GM19468 (cell line): ENCODE data around the gene CD82.
"Not testable (repeated sequence)": the region's sequence is repeated elsewhere in the genome, so short reads cannot be mapped to it uniquely, and the experiment has no call there.

Experiments
- ATAC-seq: cut with Tn5 transposase; IDR thresholded peaks from one replicate; pipeline ENCODE4 v1.9.1; 2021; ENCODE audit warnings: mild to moderate bottlenecking, moderate library complexity, moderate number of reproducible peaks; ENCODE audit not compliant: unreplicated experiment; ENCODE audit errors: extremely low read depth

CD82 gene

GRCh38 chr11:44557464-44557863 is 8.0 kb upstream of the CD82 start:
- no peak for ATAC-seq

- ATAC-seq: peak; percentile 66
Measured at GRCh38 chr11:44559207-44559939, 6.1 kb upstream of the CD82 start.

GRCh38 chr11:44559940-44560300 is 5.5 kb upstream of the CD82 start:
- not testable (repeated sequence) for ATAC-seq

DNA sequence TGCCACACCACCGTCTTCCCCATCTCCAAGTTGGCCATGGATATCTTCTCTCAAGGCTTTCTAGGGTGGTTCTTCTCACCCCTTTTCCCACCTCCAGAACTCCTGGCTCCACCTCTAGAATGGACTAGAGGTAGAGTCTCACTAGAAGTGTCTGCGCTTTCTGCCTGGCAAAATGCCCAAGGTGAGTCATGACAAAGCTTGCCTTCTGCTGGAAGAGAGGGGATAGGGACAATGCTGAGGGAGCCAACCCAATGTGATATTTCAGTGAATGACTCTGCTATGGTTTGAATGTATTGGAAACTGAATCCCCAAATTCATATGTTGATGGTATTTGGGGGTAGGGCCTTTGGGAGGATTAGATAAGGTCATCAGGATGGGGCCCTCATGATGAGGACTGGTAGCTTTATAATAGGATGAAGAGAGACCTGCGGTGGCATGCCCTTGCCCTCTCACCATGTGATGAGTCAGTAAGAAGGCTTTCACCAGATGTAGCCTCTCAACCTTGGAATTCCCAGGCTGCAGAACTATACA is 4.1 kb upstream of the CD82 start:
- no peak for ATAC-seq

- ATAC-seq: no peak
Measured at GRCh38 chr11:44561964-44562734, 3.3 kb upstream of the CD82 start.

DNA sequence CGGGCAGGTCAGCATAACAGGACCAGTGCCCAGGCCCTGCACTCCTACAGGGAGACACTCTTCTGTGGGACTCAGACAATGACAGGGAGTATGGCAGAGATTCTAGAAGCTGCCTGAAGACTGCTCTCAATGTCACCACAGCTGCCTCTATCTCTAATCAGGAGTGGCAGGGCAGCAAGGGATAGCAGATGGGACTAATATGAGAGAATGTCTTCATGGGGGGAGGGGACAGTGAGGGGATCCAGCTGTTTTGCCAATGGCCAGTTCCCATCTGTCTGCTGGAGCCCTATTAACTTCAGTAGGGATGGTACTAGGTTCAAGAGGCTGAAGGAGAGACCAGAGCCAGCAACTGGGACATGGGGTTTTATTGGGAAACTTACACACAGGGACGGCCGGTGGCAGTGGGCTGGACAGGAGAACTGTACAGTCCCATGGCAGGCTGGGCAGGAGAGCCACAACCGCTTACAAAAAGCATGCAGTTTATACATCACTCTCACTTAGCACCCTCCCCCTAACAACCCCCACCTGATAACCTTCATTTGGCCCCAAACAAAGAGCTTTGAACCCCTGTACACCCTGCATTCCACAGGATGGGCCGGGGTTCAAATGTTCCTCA is 2.5 kb upstream of the CD82 start:
- ATAC-seq: no peak

- no peak for ATAC-seq
Measured at GRCh38 chr11:44563711-44564110, 1.8 kb upstream of the CD82 start.

DNA sequence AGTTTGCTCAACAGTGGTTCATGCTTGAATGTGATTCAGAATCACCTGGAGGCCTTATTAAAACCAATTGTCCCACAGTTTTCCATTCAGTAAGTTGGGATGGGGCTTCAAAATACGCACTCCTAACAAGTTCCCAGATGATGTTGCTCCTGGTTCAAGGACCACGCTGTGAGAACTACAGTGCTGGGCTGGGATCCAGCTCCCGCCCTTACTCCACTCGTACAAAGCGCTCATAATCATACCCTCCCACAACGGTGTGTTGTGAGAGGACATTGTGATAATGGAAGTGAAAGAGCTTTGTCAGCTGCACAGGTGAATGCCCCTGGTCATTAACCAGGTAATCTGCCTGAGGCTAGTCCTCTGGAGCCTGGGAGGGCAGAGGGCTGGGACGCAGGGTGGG is 1.3 kb upstream of the CD82 start:
- ATAC-seq: no peak

- no peak for ATAC-seq
Measured at GRCh38 chr11:44564670-44565210, 723 bp upstream of the CD82 start.

GRCh38 chr11:44565953-44566949 is 788 bp downstream of the CD82 start:
- ATAC-seq: no peak

- ATAC-seq: no peak
Measured at GRCh38 chr11:44566952-44567875, 1.8 kb downstream of the CD82 start.

GRCh38 chr11:44567876-44568256 is 2.4 kb downstream of the CD82 start:
- no peak for ATAC-seq

- no peak for ATAC-seq
Measured at GRCh38 chr11:44568331-44568657, 2.8 kb downstream of the CD82 start.

DNA sequence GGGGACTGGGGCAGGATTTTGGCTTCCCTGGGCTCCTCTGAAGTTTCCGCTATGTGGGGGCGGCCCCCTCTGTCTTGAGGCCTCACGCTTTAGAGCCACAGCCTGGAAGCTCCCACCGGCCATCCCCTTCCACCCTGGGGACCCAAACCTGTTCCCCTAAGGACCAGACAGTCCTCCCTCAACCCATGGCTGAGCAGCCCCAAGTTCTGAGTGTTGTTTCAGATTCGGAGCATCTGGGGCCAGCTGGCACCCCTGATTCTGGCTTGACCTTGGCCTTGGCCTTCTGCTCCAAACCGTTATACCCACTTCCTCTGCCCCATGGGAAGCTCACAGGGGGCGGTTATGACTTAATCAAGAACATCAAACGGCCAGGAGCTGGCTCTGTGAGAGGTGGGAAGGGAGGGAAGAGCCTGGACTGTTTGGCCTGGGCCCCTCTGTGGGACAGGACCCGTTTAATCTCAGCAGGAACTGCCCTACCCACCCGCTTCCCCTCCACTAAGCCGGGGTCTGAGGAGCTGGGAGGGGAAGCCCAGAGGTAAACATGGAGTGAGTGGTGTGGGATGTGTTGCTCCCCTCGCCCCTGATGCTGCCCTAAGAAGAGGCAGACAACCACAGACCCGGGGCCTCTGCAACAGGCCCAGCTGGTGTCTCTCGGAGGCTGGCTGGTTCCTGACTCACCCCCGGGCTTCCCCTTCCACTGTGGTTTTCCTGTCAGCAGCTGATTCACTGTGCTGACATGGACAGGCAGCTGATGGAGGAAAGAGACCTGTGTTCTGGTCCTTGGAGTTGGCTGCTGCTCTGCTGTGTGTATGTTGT is 3.4 kb downstream of the CD82 start:
- ATAC-seq: peak; percentile 39

DNA sequence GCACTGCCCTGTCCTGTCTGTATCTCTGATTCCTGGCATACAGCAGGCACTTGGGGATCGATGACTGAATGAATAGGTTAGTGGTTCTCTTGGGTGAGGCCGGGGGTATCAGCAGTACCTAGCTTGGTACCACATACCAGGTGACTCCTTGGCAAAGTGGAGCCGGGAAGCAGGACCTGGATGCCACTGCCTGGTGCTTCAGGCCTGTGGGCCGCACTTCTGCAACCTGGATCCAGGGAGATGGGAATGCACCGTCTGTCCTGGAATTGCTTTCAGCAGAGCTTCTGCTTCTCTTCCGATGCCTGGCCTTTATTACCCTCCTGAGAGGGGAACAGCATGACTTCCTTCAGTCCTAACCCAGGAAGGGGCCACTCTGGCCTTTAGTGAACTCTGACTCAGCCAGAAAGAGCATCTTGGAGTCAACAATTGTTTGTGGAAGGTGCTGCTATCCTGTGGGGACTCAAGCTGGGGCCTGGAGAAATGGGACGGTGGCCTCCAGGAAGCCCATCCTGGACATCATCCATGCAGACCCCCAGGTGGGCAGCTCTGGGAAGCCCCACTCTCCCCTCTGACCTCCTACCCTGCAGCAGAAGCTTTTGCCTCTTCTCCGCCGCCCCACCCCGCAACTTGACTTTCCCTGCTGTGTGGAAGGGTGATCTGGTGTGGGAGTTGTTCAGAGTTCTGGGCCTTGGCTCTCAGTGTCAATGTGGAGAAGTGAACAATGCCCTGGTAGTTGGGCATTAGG is 5.1 kb downstream of the CD82 start:
- ATAC-seq: no peak

DNA sequence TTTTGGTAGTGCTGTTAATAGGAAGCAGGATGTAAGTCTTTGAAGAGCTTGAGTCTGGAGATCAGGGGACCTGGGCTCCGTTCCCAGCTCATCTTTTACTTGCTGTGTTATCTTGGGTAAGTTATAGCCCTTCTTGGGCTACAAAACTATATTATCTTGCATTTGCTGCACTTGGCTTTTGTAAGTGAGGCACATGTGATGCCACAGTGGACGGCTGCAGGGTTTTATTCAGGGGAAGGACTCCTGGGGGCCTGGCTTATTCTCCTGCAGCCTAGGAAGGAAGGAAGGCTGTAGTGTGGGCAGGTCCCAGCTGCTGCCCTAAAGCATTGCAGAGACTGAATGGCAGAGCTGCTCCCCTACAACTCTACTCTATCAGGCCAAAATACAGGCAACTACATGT is 6.4 kb downstream of the CD82 start:
- no peak for ATAC-seq

DNA sequence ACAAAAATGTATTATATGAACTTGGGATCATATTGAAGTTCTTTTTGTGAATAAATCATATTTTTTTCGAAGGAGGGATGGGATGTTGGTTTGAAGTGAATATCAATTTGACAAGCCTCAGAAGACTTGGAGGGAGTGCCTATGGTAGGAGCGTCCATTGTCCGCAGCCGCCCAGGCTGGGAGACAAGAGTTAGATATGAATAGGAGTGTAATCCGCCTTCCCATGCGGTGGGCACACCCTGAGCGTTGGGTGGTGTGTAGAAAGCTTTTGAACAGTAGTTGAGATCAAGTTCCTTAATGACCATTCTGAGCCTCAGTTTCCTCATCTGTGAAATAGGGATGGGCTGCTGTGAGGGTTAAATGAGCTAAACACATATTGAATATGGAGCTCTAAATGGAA is 7.0 kb downstream of the CD82 start:
- ATAC-seq: no peak
